H1 (cell line): ENCODE results near the gene C1RL. TPM values are rescaled to one million over a fixed set of nuclear protein-coding genes. Genes with fewer than 3 reads are reported as not detected.

Experiments
- CTBP2 ChIP-seq: IDR thresholded peaks from 2 replicates; pipeline ENCODE4 v1.7.0; 2011; ENCODE audit warnings: borderline replicate concordance, mild to moderate bottlenecking, moderate library complexity, mixed read lengths, low read length; ENCODE audit not compliant: insufficient read depth, insufficient read length
- EP300 ChIP-seq, 2 experiments: IDR thresholded peaks; 1 replicate in 1 of 2; 2 replicates in 1 of 2; pipeline ENCODE4 v1.6.1; 2011 to 2012; ENCODE audit warnings: low read depth in 2 of 2, low read length in 2 of 2, mild to moderate bottlenecking in 2 of 2, borderline replicate concordance in 1 of 2, inconsistent platforms in 1 of 2, moderate library complexity in 1 of 2
- GABPA ChIP-seq: IDR thresholded peaks from 2 replicates; pipeline ENCODE4 v1.6.1; 2011; ENCODE audit warnings: mild to moderate bottlenecking, low read length, moderate library complexity, borderline replicate concordance; ENCODE audit not compliant: insufficient read depth
- POLR2AphosphoS5 ChIP-seq: IDR thresholded peaks from 2 replicates; pipeline ENCODE4 v1.6.1; 2011; ENCODE audit warnings: low read depth, low read length
- SAP30 ChIP-seq: fragments of 300-600 bp; sonication (generic); IDR thresholded peaks from 2 replicates; pipeline ENCODE4 v1.7.1; 2012; ENCODE audit warnings: low read length, moderate library complexity, mild to moderate bottlenecking, inconsistent platforms; ENCODE audit not compliant: insufficient read depth, insufficient replicate concordance
- SP4 ChIP-seq: IDR thresholded peaks from 2 replicates; pipeline ENCODE4 v1.6.1; 2012; ENCODE audit warnings: low read length, inconsistent platforms
- TEAD4 ChIP-seq: IDR thresholded peaks from 2 replicates; pipeline ENCODE4 v1.6.1; 2012; ENCODE audit warnings: low read depth, low read length, inconsistent platforms, mixed read lengths
- polyA plus RNA-seq, 7 experiments: library from polyadenylated mRNA; depleted of rRNA in 3 of 7; stranded (reverse) in 5 of 7; unstranded in 2 of 7; fragments of >200 nt in 5 of 7; fragments of 200-250 nt in 2 of 7; gene quantifications; 1 replicate in 5 of 7; 2 replicates in 1 of 7; 4 replicates in 1 of 7; pipeline versions ENCODE4 v1.2.1 to v1.2.3, GENCODE V29; 2011 to 2013; ENCODE audit warnings: missing spikeins in 2 of 7, mixed read lengths in 2 of 7
- total RNA-seq: library from RNA; stranded (reverse); fragmentation: NEBNext Ultra II Directional; extraction: Animal tissue kit (Norgen Biotek cat#: 25700); gene quantifications from 2 replicates; pipeline ENCODE4 v1.2.1, GENCODE V29; 2021
- TF ChIP-seq, protein P1 (sequence below): fragments of 300-600 bp; sonication (generic); IDR thresholded peaks from 2 replicates; pipeline ENCODE4 v1.7.1; 2012; ENCODE audit warnings: low read length, moderate library complexity, mild to moderate bottlenecking, inconsistent platforms; ENCODE audit not compliant: insufficient replicate concordance

C1RL gene
- total and polyA plus RNA-seq, 2 of the 8 experiments (the other 6 are each of a cell fraction or from before 2014, with no cell fraction given) = 11.4 to 15.5 TPM

DNA sequence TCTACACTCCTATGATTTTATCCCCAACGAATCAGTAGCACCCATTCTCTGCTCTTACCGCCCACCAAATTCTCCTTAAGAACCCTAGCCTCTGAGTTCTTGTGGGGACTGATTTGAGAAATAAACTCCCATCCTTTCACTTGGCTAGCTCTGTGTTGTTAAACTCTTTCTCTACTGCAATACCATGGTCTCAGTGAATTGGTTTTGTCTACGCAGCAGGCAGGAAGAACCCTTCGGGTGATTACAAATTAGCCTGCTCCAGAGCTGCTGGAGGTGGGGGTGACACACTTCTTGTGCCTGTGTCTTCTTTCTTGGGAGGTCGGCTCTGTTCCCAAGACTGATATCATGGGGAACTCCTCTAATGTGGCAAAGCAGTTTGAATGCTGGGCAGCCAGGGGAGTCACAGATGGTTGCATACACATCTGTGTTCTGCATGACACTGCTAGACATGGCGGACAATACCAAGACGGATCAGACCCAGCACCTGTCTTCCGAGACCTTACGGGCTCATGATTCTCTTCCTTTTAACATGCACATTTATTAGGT lies 50.1 kb downstream of the C1RL start (continued):
- TF ChIP-seq, protein P1, sequence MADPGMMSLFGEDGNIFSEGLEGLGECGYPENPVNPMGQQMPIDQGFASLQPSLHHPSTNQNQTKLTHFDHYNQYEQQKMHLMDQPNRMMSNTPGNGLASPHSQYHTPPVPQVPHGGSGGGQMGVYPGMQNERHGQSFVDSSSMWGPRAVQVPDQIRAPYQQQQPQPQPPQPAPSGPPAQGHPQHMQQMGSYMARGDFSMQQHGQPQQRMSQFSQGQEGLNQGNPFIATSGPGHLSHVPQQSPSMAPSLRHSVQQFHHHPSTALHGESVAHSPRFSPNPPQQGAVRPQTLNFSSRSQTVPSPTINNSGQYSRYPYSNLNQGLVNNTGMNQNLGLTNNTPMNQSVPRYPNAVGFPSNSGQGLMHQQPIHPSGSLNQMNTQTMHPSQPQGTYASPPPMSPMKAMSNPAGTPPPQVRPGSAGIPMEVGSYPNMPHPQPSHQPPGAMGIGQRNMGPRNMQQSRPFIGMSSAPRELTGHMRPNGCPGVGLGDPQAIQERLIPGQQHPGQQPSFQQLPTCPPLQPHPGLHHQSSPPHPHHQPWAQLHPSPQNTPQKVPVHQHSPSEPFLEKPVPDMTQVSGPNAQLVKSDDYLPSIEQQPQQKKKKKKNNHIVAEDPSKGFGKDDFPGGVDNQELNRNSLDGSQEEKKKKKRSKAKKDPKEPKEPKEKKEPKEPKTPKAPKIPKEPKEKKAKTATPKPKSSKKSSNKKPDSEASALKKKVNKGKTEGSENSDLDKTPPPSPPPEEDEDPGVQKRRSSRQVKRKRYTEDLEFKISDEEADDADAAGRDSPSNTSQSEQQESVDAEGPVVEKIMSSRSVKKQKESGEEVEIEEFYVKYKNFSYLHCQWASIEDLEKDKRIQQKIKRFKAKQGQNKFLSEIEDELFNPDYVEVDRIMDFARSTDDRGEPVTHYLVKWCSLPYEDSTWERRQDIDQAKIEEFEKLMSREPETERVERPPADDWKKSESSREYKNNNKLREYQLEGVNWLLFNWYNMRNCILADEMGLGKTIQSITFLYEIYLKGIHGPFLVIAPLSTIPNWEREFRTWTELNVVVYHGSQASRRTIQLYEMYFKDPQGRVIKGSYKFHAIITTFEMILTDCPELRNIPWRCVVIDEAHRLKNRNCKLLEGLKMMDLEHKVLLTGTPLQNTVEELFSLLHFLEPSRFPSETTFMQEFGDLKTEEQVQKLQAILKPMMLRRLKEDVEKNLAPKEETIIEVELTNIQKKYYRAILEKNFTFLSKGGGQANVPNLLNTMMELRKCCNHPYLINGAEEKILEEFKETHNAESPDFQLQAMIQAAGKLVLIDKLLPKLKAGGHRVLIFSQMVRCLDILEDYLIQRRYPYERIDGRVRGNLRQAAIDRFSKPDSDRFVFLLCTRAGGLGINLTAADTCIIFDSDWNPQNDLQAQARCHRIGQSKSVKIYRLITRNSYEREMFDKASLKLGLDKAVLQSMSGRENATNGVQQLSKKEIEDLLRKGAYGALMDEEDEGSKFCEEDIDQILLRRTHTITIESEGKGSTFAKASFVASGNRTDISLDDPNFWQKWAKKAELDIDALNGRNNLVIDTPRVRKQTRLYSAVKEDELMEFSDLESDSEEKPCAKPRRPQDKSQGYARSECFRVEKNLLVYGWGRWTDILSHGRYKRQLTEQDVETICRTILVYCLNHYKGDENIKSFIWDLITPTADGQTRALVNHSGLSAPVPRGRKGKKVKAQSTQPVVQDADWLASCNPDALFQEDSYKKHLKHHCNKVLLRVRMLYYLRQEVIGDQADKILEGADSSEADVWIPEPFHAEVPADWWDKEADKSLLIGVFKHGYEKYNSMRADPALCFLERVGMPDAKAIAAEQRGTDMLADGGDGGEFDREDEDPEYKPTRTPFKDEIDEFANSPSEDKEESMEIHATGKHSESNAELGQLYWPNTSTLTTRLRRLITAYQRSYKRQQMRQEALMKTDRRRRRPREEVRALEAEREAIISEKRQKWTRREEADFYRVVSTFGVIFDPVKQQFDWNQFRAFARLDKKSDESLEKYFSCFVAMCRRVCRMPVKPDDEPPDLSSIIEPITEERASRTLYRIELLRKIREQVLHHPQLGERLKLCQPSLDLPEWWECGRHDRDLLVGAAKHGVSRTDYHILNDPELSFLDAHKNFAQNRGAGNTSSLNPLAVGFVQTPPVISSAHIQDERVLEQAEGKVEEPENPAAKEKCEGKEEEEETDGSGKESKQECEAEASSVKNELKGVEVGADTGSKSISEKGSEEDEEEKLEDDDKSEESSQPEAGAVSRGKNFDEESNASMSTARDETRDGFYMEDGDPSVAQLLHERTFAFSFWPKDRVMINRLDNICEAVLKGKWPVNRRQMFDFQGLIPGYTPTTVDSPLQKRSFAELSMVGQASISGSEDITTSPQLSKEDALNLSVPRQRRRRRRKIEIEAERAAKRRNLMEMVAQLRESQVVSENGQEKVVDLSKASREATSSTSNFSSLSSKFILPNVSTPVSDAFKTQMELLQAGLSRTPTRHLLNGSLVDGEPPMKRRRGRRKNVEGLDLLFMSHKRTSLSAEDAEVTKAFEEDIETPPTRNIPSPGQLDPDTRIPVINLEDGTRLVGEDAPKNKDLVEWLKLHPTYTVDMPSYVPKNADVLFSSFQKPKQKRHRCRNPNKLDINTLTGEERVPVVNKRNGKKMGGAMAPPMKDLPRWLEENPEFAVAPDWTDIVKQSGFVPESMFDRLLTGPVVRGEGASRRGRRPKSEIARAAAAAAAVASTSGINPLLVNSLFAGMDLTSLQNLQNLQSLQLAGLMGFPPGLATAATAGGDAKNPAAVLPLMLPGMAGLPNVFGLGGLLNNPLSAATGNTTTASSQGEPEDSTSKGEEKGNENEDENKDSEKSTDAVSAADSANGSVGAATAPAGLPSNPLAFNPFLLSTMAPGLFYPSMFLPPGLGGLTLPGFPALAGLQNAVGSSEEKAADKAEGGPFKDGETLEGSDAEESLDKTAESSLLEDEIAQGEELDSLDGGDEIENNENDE = no peak
- no peak for TF ChIP-seq SAP30
- no peak for TF ChIP-seq SP4
- TF ChIP-seq POLR2AphosphoS5 = no peak
- no peak for TF ChIP-seq TEAD4
- TF ChIP-seq CTBP2 = no peak
- no peak for TF ChIP-seq GABPA
- TF ChIP-seq EP300 (IDR thresholded peaks at IDR 0.05; ENCODE audit: borderline replicate concordance in 1 of 2, low read depth in 2 of 2, low read length in 2 of 2) = no peak
- TF ChIP-seq, all 59 proteins: peak for 0
